Kidney glomerular epithelial cell (primary cell): ENCODE data around the gene MATN4.

Experiments used
- DNase-seq: peaks from one replicate; lab custom pipeline; 2025; lab: John Stamatoyannopoulos, UW

Gene MATN4

GRCh38 chr20:45290677-45291355 is 17.3 kb downstream of the MATN4 start:
- DNase-seq = peak; percentile 76

GRCh38 chr20:45289942-45290676 is 18.0 kb downstream of the MATN4 start:
- no peak for DNase-seq

GRCh38 chr20:45288860-45289259 is 19.2 kb downstream of the MATN4 start:
- no peak for DNase-seq

GRCh38 chr20:45288376-45288775 is 19.7 kb downstream of the MATN4 start:
- DNase-seq = no peak

- DNase-seq = no peak
Observed at GRCh38 chr20:45283551-45284057, 24.5 kb downstream of the MATN4 start.

GRCh38 chr20:45282700-45283550 is 25.2 kb downstream of the MATN4 start:
- DNase-seq = no peak

- DNase-seq = no peak
Observed at GRCh38 chr20:45279992-45280391, 28.1 kb downstream of the MATN4 start.

- no peak for DNase-seq
Observed at GRCh38 chr20:45275338-45275737, 32.8 kb downstream of the MATN4 start.

- no peak for DNase-seq
Observed at GRCh38 chr20:45269754-45270270, 38.3 kb downstream of the MATN4 start.

GRCh38 chr20:45269056-45269455 is 39.0 kb downstream of the MATN4 start:
- no peak for DNase-seq

- no peak for DNase-seq
Observed at GRCh38 chr20:45268531-45268930, 39.6 kb downstream of the MATN4 start.

- DNase-seq = peak; percentile 8
Observed at GRCh38 chr20:45266977-45267376, 41.1 kb downstream of the MATN4 start.

- no peak for DNase-seq
Observed at GRCh38 chr20:45263556-45264266, 44.4 kb downstream of the MATN4 start.

GRCh38 chr20:45258664-45259063 is 49.4 kb downstream of the MATN4 start:
- no peak for DNase-seq

GRCh38 chr20:45258259-45258658 is 49.8 kb downstream of the MATN4 start:
- DNase-seq = no peak

- DNase-seq = no peak
Observed at GRCh38 chr20:45257711-45258110, 50.4 kb downstream of the MATN4 start.

- no peak for DNase-seq
Observed at GRCh38 chr20:45257161-45257560, 50.9 kb downstream of the MATN4 start.

- DNase-seq = peak; percentile 37
Observed at GRCh38 chr20:45254383-45255262, 53.5 kb downstream of the MATN4 start, which contains the start of gene SLPI. SLPI (minus strand) TSS chr20:45254564; CDS start chr20:45254543, 21 bp downstream.

- DNase-seq = no peak
Observed at GRCh38 chr20:45253261-45253660, 54.8 kb downstream of the MATN4 start.

- no peak for DNase-seq
Observed at GRCh38 chr20:45251884-45252560, 56.1 kb downstream of the MATN4 start.
